H1 (cell line): ENCODE results near the gene EEF2. TPM values are rescaled to one million over a fixed set of nuclear protein-coding genes. Genes with fewer than 3 reads are reported as not detected.

Source experiments
- ATF2 ChIP-seq: IDR thresholded peaks from 2 replicates; pipeline ENCODE4 v1.6.1; 2012; ENCODE audit warnings: low read length, inconsistent platforms
- CBX5 ChIP-seq: fragments of 300-800, 300-1000 bp; sonication (generic); IDR thresholded peaks from 2 replicates; pipeline ENCODE4 v1.7.1; 2016; ENCODE audit warnings: antibody characterized with exemption, low read length, low read depth
- KDM4A ChIP-seq: IDR thresholded peaks from one replicate; pipeline ENCODE4 v1.7.1; 2012; ENCODE audit warnings: low read depth, mild to moderate bottlenecking, moderate library complexity, low read length, inconsistent platforms; ENCODE audit not compliant: severe bottlenecking
- NANOG ChIP-seq: IDR thresholded peaks from 2 replicates; pipeline ENCODE4 v1.6.1; 2011; ENCODE audit warnings: low read length, low read depth, mild to moderate bottlenecking, inconsistent platforms; ENCODE audit not compliant: insufficient read depth, poor library complexity, severe bottlenecking
- POLR2A ChIP-seq, 2 experiments: IDR thresholded peaks; 1 replicate in 1 of 2; 2 replicates in 1 of 2; pipeline ENCODE4 v1.6.1; 2011; ENCODE audit warnings: low read depth in 2 of 2, low read length in 2 of 2, mild to moderate bottlenecking in 2 of 2; ENCODE audit errors: control extremely low read depth in 1 of 2
- SIX5 ChIP-seq: IDR thresholded peaks from 2 replicates; pipeline ENCODE4 v1.6.1; 2011; ENCODE audit warnings: mild to moderate bottlenecking, low read depth, low read length
- SP2 ChIP-seq: IDR thresholded peaks from 2 replicates; pipeline ENCODE4 v1.6.1; 2012; ENCODE audit warnings: mild to moderate bottlenecking, low read length, inconsistent platforms
- SP4 ChIP-seq: IDR thresholded peaks from 2 replicates; pipeline ENCODE4 v1.6.1; 2012; ENCODE audit warnings: low read length, inconsistent platforms
- TAF1 ChIP-seq: IDR thresholded peaks from 2 replicates; pipeline ENCODE4 v1.6.1; 2011; ENCODE audit warnings: mild to moderate bottlenecking, low read depth, low read length
- TBP ChIP-seq: IDR thresholded peaks from 2 replicates; pipeline ENCODE4 v1.6.1; 2011; ENCODE audit warnings: low read depth, low read length, improper control_type of control experiment
- TEAD4 ChIP-seq: IDR thresholded peaks from 2 replicates; pipeline ENCODE4 v1.6.1; 2012; ENCODE audit warnings: low read depth, low read length, inconsistent platforms, mixed read lengths
- polyA plus RNA-seq, 7 experiments: library from polyadenylated mRNA; depleted of rRNA in 3 of 7; stranded (reverse) in 5 of 7; unstranded in 2 of 7; fragments of >200 nt in 5 of 7; fragments of 200-250 nt in 2 of 7; gene quantifications; 1 replicate in 5 of 7; 2 replicates in 1 of 7; 4 replicates in 1 of 7; pipeline versions ENCODE4 v1.2.1 to v1.2.3, GENCODE V29; 2011 to 2013; ENCODE audit warnings: missing spikeins in 2 of 7, mixed read lengths in 2 of 7
- total RNA-seq: library from RNA; stranded (reverse); fragmentation: NEBNext Ultra II Directional; extraction: Animal tissue kit (Norgen Biotek cat#: 25700); gene quantifications from 2 replicates; pipeline ENCODE4 v1.2.1, GENCODE V29; 2021
- TF ChIP-seq, protein P1 (sequence below): fragments of 300-600 bp; sonication (generic); IDR thresholded peaks from 2 replicates; pipeline ENCODE4 v1.7.1; 2012; ENCODE audit warnings: low read length, moderate library complexity, mild to moderate bottlenecking, inconsistent platforms; ENCODE audit not compliant: insufficient replicate concordance

Gene EEF2
- total and polyA plus RNA-seq, 2 of the 8 experiments (the other 6 are each of a cell fraction or from before 2014, with no cell fraction given) = 1,554 to 3,380 TPM

DNA sequence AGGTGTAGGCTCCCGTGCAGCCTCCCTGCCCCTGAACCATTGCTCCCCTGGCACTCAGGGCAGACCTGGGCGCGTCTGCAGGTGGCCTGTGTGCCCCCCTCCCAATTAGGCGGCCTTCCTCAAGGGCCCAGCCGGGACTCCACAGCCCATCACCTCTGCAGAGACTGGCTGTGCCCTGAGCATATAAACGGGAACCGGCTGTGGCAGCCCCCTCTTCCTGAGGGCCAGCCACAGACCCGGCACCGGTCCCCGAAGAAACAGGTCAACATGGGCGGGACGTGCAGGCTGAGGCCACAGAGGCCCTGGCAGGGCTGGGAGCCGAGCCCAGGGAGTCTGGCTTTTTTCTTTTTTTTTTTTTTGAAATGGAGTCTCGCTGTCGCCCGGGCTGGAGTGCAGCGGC lies 34.3 kb upstream of the EEF2 start (continued):
- TF ChIP-seq, protein P1, sequence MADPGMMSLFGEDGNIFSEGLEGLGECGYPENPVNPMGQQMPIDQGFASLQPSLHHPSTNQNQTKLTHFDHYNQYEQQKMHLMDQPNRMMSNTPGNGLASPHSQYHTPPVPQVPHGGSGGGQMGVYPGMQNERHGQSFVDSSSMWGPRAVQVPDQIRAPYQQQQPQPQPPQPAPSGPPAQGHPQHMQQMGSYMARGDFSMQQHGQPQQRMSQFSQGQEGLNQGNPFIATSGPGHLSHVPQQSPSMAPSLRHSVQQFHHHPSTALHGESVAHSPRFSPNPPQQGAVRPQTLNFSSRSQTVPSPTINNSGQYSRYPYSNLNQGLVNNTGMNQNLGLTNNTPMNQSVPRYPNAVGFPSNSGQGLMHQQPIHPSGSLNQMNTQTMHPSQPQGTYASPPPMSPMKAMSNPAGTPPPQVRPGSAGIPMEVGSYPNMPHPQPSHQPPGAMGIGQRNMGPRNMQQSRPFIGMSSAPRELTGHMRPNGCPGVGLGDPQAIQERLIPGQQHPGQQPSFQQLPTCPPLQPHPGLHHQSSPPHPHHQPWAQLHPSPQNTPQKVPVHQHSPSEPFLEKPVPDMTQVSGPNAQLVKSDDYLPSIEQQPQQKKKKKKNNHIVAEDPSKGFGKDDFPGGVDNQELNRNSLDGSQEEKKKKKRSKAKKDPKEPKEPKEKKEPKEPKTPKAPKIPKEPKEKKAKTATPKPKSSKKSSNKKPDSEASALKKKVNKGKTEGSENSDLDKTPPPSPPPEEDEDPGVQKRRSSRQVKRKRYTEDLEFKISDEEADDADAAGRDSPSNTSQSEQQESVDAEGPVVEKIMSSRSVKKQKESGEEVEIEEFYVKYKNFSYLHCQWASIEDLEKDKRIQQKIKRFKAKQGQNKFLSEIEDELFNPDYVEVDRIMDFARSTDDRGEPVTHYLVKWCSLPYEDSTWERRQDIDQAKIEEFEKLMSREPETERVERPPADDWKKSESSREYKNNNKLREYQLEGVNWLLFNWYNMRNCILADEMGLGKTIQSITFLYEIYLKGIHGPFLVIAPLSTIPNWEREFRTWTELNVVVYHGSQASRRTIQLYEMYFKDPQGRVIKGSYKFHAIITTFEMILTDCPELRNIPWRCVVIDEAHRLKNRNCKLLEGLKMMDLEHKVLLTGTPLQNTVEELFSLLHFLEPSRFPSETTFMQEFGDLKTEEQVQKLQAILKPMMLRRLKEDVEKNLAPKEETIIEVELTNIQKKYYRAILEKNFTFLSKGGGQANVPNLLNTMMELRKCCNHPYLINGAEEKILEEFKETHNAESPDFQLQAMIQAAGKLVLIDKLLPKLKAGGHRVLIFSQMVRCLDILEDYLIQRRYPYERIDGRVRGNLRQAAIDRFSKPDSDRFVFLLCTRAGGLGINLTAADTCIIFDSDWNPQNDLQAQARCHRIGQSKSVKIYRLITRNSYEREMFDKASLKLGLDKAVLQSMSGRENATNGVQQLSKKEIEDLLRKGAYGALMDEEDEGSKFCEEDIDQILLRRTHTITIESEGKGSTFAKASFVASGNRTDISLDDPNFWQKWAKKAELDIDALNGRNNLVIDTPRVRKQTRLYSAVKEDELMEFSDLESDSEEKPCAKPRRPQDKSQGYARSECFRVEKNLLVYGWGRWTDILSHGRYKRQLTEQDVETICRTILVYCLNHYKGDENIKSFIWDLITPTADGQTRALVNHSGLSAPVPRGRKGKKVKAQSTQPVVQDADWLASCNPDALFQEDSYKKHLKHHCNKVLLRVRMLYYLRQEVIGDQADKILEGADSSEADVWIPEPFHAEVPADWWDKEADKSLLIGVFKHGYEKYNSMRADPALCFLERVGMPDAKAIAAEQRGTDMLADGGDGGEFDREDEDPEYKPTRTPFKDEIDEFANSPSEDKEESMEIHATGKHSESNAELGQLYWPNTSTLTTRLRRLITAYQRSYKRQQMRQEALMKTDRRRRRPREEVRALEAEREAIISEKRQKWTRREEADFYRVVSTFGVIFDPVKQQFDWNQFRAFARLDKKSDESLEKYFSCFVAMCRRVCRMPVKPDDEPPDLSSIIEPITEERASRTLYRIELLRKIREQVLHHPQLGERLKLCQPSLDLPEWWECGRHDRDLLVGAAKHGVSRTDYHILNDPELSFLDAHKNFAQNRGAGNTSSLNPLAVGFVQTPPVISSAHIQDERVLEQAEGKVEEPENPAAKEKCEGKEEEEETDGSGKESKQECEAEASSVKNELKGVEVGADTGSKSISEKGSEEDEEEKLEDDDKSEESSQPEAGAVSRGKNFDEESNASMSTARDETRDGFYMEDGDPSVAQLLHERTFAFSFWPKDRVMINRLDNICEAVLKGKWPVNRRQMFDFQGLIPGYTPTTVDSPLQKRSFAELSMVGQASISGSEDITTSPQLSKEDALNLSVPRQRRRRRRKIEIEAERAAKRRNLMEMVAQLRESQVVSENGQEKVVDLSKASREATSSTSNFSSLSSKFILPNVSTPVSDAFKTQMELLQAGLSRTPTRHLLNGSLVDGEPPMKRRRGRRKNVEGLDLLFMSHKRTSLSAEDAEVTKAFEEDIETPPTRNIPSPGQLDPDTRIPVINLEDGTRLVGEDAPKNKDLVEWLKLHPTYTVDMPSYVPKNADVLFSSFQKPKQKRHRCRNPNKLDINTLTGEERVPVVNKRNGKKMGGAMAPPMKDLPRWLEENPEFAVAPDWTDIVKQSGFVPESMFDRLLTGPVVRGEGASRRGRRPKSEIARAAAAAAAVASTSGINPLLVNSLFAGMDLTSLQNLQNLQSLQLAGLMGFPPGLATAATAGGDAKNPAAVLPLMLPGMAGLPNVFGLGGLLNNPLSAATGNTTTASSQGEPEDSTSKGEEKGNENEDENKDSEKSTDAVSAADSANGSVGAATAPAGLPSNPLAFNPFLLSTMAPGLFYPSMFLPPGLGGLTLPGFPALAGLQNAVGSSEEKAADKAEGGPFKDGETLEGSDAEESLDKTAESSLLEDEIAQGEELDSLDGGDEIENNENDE = no peak
- no peak for TF ChIP-seq ATF2
- no peak for TF ChIP-seq SP2
- TF ChIP-seq SP4 = no peak
- TF ChIP-seq TBP = no peak
- TF ChIP-seq POLR2A (IDR thresholded peaks at IDR 0.05; ENCODE audit: control extremely low read depth in 1 of 2, low read depth in 2 of 2, low read length in 2 of 2) = no peak
- TF ChIP-seq NANOG = no peak
- no peak for TF ChIP-seq KDM4A
- TF ChIP-seq CBX5 = no peak
- TF ChIP-seq SIX5 = no peak
- no peak for TF ChIP-seq TAF1
- no peak for TF ChIP-seq TEAD4
